K562 (cell line): ENCODE measurements around the gene GABPB2. TPM values are rescaled to one million over a fixed set of nuclear protein-coding genes. Genes with fewer than 3 reads are reported as not detected.
A peak's percentile ranks its signal among the peaks of the same experiment; 100 is the strongest.

Experiments used
- ATAC-seq: fragments of 200-7000 bp; cut with Tn5 transposase; 3 replicates; pipeline ENCODE4 v1.9.1; 2020; ENCODE audit warnings: moderate library complexity
- BruUV-seq: library from RNA; stranded (reverse); fragments of 400-500 nt; replicated peaks from 2 replicates; lab custom pipeline; 2021; lab: Mats Ljungman, UMichigan
- CTCF ChIA-PET: fragments of 300-600 bp; formaldehyde crosslinking; extraction: SDS; loops from one replicate; lab custom pipeline; 2021; ENCODE audit warnings: low intra/inter-chr PET ratio; lab: Yijun Ruan, JAX
- POLR2A ChIA-PET: fragments of 300-600, 350-650 bp; sonication (Branson Sonifier 250); formaldehyde crosslinking; extraction: SDS; loops from one replicate; lab custom pipeline; 2021; ENCODE audit warnings: antibody characterized with exemption, inconsistent platforms; lab: Yijun Ruan, JAX
- DNase-seq, 4 experiments: peaks; one replicate each; pipeline versions ENCODE4 v3.0.0 to v3.0.0-alpha.2; 2011 to 2018; ENCODE audit warnings: low spot score in 3 of 4, mixed read lengths in 3 of 4; ENCODE audit errors: extremely low read depth in 1 of 4
- FAIRE-seq: peaks from 2 replicates; lab custom pipeline; 2011; peaks lifted over from hg19 to GRCh38; lab: Jason Lieb, UNC
- H2AFZ ChIP-seq: 2 replicates; pipeline ENCODE4 v1.6.0; 2011; ENCODE audit warnings: low read depth, low read length, control low read depth, inconsistent platforms
- H3K27ac ChIP-seq: fragments of 200-600 bp; 3 replicates; pipeline ENCODE4 v1.8.0; 2011; ENCODE audit warnings: low read depth, mild to moderate bottlenecking, control low read depth, inconsistent platforms, low read length, moderate library complexity, mixed read lengths; ENCODE audit errors: extremely low read depth
- H3K27me3 ChIP-seq, 2 experiments: fragments of 300-600 bp in 1 of 2; 2 replicates in 1 of 2; 3 replicates in 1 of 2; pipeline versions ENCODE4 v1.6.0 to v1.8.0; 2011; ENCODE audit warnings: inconsistent platforms in 2 of 2, low read length in 2 of 2, mild to moderate bottlenecking in 1 of 2, mixed read lengths in 1 of 2, moderate library complexity in 1 of 2; ENCODE audit not compliant: control insufficient read depth in 2 of 2, insufficient read depth in 2 of 2
- H3K36me3 ChIP-seq: fragments of 300-600 bp; 3 replicates; pipeline ENCODE4 v1.8.0; 2011; ENCODE audit warnings: mild to moderate bottlenecking, low read length, inconsistent platforms; ENCODE audit not compliant: control insufficient read depth, insufficient read depth
- H3K4me1 ChIP-seq, 2 experiments: fragments of 200-600 bp in 1 of 2; replicated peaks in 1 of 2; 2 replicates in 1 of 2; 3 replicates in 1 of 2; pipeline versions ENCODE4 v1.5.1 to v1.8.0; 2011; ENCODE audit warnings: inconsistent platforms in 2 of 2, low read length in 2 of 2, mild to moderate bottlenecking in 1 of 2, mixed read lengths in 1 of 2, moderate library complexity in 1 of 2; ENCODE audit not compliant: control insufficient read depth in 2 of 2, insufficient read depth in 2 of 2
- H3K4me2 ChIP-seq: 2 replicates; pipeline ENCODE4 v1.6.1; 2011; ENCODE audit warnings: low read length, control low read depth, inconsistent platforms, mixed read lengths; ENCODE audit not compliant: insufficient read depth
- H3K4me3 ChIP-seq: fragments of 200-600 bp; sonication (generic), shearing (Covaris generic); 2 replicates; pipeline ENCODE4 v1.5.1; 2016; ENCODE audit warnings: control low read depth, inconsistent platforms
- H3K79me2 ChIP-seq: fragments of 200-600 bp; 3 replicates; pipeline ENCODE4 v1.8.0; 2011; ENCODE audit warnings: low read length, inconsistent platforms; ENCODE audit not compliant: control insufficient read depth, insufficient read depth
- H3K9ac ChIP-seq, 2 experiments: 2 replicates each; pipeline versions ENCODE4 v1.6.0 to v1.6.1; 2011; ENCODE audit warnings: low read depth in 2 of 2, low read length in 2 of 2, control low read depth in 1 of 2, inconsistent platforms in 1 of 2, mild to moderate bottlenecking in 1 of 2, mixed read lengths in 1 of 2; ENCODE audit not compliant: insufficient read depth in 1 of 2
- H3K9me1 ChIP-seq: one replicate; pipeline ENCODE4 v1.6.0; 2011; ENCODE audit warnings: inconsistent platforms, mild to moderate bottlenecking, low read length, moderate library complexity; ENCODE audit not compliant: control insufficient read depth, insufficient read depth
- H3K9me3 ChIP-seq: replicated peaks from 2 replicates; pipeline ENCODE4 v1.5.1; 2011; ENCODE audit warnings: low read depth, low read length, inconsistent platforms; ENCODE audit not compliant: control insufficient read depth, insufficient read depth
- H4K20me1 ChIP-seq: replicated peaks from 2 replicates; pipeline ENCODE4 v1.6.1; 2011; ENCODE audit warnings: low read length, inconsistent platforms, mixed read lengths; ENCODE audit not compliant: control insufficient read depth, insufficient read depth
- BDP1 ChIP-seq: IDR thresholded peaks from 3 replicates; pipeline ENCODE4 v1.6.1; 2011; ENCODE audit not compliant: insufficient read length, insufficient read depth
- CEBPG ChIP-seq, 3 experiments: fragments of 200-800 bp in 1 of 3; sonication (Bioruptor generic) in 1 of 3; sonication (generic) in 1 of 3; formaldehyde crosslinking in 1 of 3; IDR thresholded peaks in 2 of 3; conservative IDR thresholded peaks in 1 of 3; 2 replicates each; pipeline versions ENCODE4 v1.6.1 to v1.8.0; 2016 to 2022; ENCODE audit warnings: missing compliant biosample characterization in 2 of 3, missing genetic modification characterization in 2 of 3, mild to moderate bottlenecking in 1 of 3, missing genetic modification reagents in 1 of 3
- E2F3 ChIP-seq: fragments of 250-450 bp; sonication (Bioruptor Pico); IDR thresholded peaks from 2 replicates; pipeline ENCODE4 v1.4.0; 2020; ENCODE audit warnings: mild to moderate bottlenecking
- E2F8 ChIP-seq: fragments of 450-650 bp; IDR thresholded peaks from 2 replicates; pipeline ENCODE4 v1.7.1; 2018; ENCODE audit warnings: mild to moderate bottlenecking, low read depth; ENCODE audit not compliant: partially characterized antibody
- KLF10 ChIP-seq: fragments of 250-450 bp; sonication (Bioruptor Pico); IDR thresholded peaks from 2 replicates; pipeline ENCODE4 v1.6.1; 2021; ENCODE audit warnings: matching md5 sums
- MCM3 ChIP-seq: fragments of 450-650 bp; IDR thresholded peaks from 2 replicates; pipeline ENCODE4 v1.6.1; 2016
- SIN3A ChIP-seq, 2 experiments: fragments of 150-350 bp in 1 of 2; IDR thresholded peaks; 2 replicates each; pipeline ENCODE4 v1.6.1; 2011 to 2016; ENCODE audit warnings: borderline replicate concordance in 2 of 2, low read depth in 2 of 2, low read length in 2 of 2, mild to moderate bottlenecking in 2 of 2, moderate library complexity in 2 of 2; ENCODE audit not compliant: control insufficient read depth in 1 of 2
- SMC3 ChIP-seq: conservative IDR thresholded peaks from 2 replicates; pipeline ENCODE4 v1.6.1; 2011; ENCODE audit warnings: low read depth, low read length, improper control_type of control experiment; ENCODE audit not compliant: insufficient read depth
- TGIF2 ChIP-seq: sonication (generic); formaldehyde crosslinking; IDR thresholded peaks from 2 replicates; pipeline ENCODE4 v1.8.1; 2022; ENCODE audit warnings: mild to moderate bottlenecking, missing genetic modification reagents, moderate library complexity
- ZBTB7A ChIP-seq: IDR thresholded peaks from 2 replicates; pipeline ENCODE4 v1.6.1; 2011; ENCODE audit warnings: low read depth, mild to moderate bottlenecking, low read length, moderate library complexity, borderline replicate concordance; ENCODE audit not compliant: control insufficient read depth
- ZHX1 ChIP-seq: fragments of 150-350 bp; conservative IDR thresholded peaks from 2 replicates; pipeline ENCODE4 v1.6.1; 2014; ENCODE audit warnings: low read length
- WGBS: fragments of 100-300 bp; shearing (Covaris generic); methylation state at CpG from one replicate; pipeline ENCODE4 v1.1.6; 2016; ENCODE audit warnings: low coverage, mixed read lengths; ENCODE audit not compliant: insufficient coverage; ENCODE audit errors: missing lambda C conversion rate; 5-methylcytosine and 5-hydroxymethylcytosine counted together
- in situ Hi-C: fragments of 300-500 bp; cut with MboI; formaldehyde crosslinking; loops from 4 replicates; pipeline ENCODE4 v1.15.0; 2018; ENCODE audit warnings: inconsistent platforms, mixed read lengths
- intact Hi-C: fragments of 100-400 bp; cut with micrococcal nuclease; formaldehyde crosslinking; loops from 2 replicates; pipeline ENCODE4 v1.14.2; 2022
- polyA plus RNA-seq, 8 experiments: library from polyadenylated mRNA; depleted of rRNA in 4 of 8; stranded (reverse) in 5 of 8; unstranded in 3 of 8; fragments of >200 nt; fragmentation: Nextera tagmentation in 2 of 8; fragmentation: Illumina TruSeq in 1 of 8; extraction: Ambion mirVana in 2 of 8; extraction: Trizol in 1 of 8; gene quantifications; 2 replicates each; pipeline versions ENCODE4 v1.2.1 to v1.2.3, GENCODE V29; 2011 to 2014; ENCODE audit warnings: inconsistent platforms in 1 of 8, missing spikeins in 1 of 8
- total RNA-seq, 7 experiments: library from RNA; depleted of rRNA in 6 of 7; stranded (reverse); fragments of >200 nt in 6 of 7; fragmentation: Illumina TruSeq in 2 of 7; extraction: Trizol in 2 of 7; gene quantifications; 2 replicates each; pipeline versions ENCODE4 v1.2.1 to v1.2.3, GENCODE V29; 2011 to 2021; ENCODE audit warnings: low replicate concordance in 1 of 7
- TF ChIP-seq, protein P1 (sequence below), 2 experiments: fragments of 200-800 bp in 1 of 2; sonication (Bioruptor generic) in 1 of 2; sonication (generic) in 1 of 2; formaldehyde crosslinking in 1 of 2; IDR thresholded peaks in 1 of 2; conservative IDR thresholded peaks in 1 of 2; 2 replicates each; pipeline versions ENCODE4 v1.5.0 to v1.6.1; 2016 to 2020; ENCODE audit warnings: missing compliant biosample characterization in 1 of 2, missing genetic modification characterization in 1 of 2, missing genetic modification reagents in 1 of 2

Gene GABPB2
- total and polyA plus RNA-seq, 9 of the 15 experiments (the other 6 are each of a cell fraction or from before 2014, with no cell fraction given) = 2.2 to 13.3 (median 6.1) TPM

GRCh38 chr1:151048645-151049032 is 21.9 kb upstream of the GABPB2 start:
- intact Hi-C loops = no loop called here
- peaks cover 39% of the 10 kb centered on the region for H3K36me3 ChIP-seq
- no peak for ATAC-seq
- H3K9ac ChIP-seq = peak overlapping the region; percentile 54 to 90; a peak in 2 of 4 replicates
- no peak for FAIRE-seq
- POLR2A ChIA-PET = interaction anchor here (0.6 to 2.9 kb wide), 5 partner anchors 9 to 778 kb away, joined by 3 to 36 read pairs (median 7); partner anchors contain the start of genes BNIPL and MINDY1
- peak in 1 of 4 experiments; percentile 43 for DNase-seq
- CTCF ChIA-PET = interaction anchor here (0.6 kb wide), 1 partner anchor 164 kb away, joined by 4 read pairs; no protein-coding TSS in a partner anchor
- 57% methylated on average over 3 of the region's 3 CpGs for WGBS
- no peaks in the 10 kb centered on the region for H3K9me3 ChIP-seq
- no peak overlapping the region for H3K27ac ChIP-seq
- no TSS peak for BruUV-seq
- H3K4me2 ChIP-seq = peak overlapping the region; percentile 64
- H4K20me1 ChIP-seq = no peaks in the 10 kb centered on the region
- H3K27me3 ChIP-seq = no peaks in the 10 kb centered on the region
- peaks cover 18 to 22% of the 10 kb centered on the region in 2 experiments; a peak in 4 of 5 replicates for H3K4me1 ChIP-seq
- in situ Hi-C loops = no loop called here
- no peak overlapping the region for H2AFZ ChIP-seq
- H3K79me2 ChIP-seq = peaks cover 18% of the 10 kb centered on the region
- H3K9me1 ChIP-seq = no peaks in the 10 kb centered on the region
- peak overlapping the region; percentile 39 for H3K4me3 ChIP-seq
- TF ChIP-seq BDP1 = no peak
- no peak for TF ChIP-seq CEBPG (CRISPR knock-in tag; IDR thresholded peaks at IDR 0.05)
- 0 out of 4 replicates have a peak, but pooled peaks of 1 of the 2 experiments have one; percentile 29 for TF ChIP-seq CEBPG (tag; conservative IDR thresholded peaks at IDR 0.05 in 1 of 2, IDR thresholded peaks at IDR 0.05 in 1 of 2)
- TF ChIP-seq SMC3 = 0 out of 2 replicates have a peak, but pooled peaks have one; percentile 5
- no peak for TF ChIP-seq ZHX1
- peak; percentile 50; the same call in 1 of the 2 replicates for TF ChIP-seq ZBTB7A
- TF ChIP-seq E2F3 (CRISPR knock-in tag) = no peak
- no peak for TF ChIP-seq E2F8
- no peak for TF ChIP-seq KLF10
- TF ChIP-seq, protein P1, sequence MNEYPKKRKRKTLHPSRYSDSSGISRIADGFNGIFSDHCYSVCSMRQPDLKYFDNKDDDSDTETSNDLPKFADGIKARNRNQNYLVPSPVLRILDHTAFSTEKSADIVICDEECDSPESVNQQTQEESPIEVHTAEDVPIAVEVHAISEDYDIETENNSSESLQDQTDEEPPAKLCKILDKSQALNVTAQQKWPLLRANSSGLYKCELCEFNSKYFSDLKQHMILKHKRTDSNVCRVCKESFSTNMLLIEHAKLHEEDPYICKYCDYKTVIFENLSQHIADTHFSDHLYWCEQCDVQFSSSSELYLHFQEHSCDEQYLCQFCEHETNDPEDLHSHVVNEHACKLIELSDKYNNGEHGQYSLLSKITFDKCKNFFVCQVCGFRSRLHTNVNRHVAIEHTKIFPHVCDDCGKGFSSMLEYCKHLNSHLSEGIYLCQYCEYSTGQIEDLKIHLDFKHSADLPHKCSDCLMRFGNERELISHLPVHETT (CRISPR knock-in tag; conservative IDR thresholded peaks at IDR 0.05 in 1 of 2, IDR thresholded peaks at IDR 0.05 in 1 of 2) = no peak
- no peak for TF ChIP-seq MCM3
- TF ChIP-seq TGIF2 (CRISPR knock-in tag) = no peak
- no peak for TF ChIP-seq SIN3A (IDR thresholded peaks at IDR 0.05; ENCODE audit: borderline replicate concordance in 2 of 2, control insufficient read depth in 1 of 2, low read depth in 2 of 2, low read length in 2 of 2)
